Measurements from ENCODE around the gene CCNDBP1.
"Not testable (repeated sequence)": the region's sequence is repeated elsewhere in the genome, so short reads cannot be mapped to it uniquely, and the experiment has no call there.

CCNDBP1 gene

GRCh38 chr15:43214592-43215295 is 29.5 kb downstream of the CCNDBP1 start:
- no peak for DNase-seq (ENCODE audit: low read depth in 2 of 2)

GRCh38 chr15:43215961-43216360 is 30.8 kb downstream of the CCNDBP1 start:
- no peak for DNase-seq (ENCODE audit: low read depth in 2 of 2)

GRCh38 chr15:43218908-43219706 is 33.9 kb downstream of the CCNDBP1 start:
- DNase-seq (ENCODE audit: low read depth in 2 of 2): no peak

GRCh38 chr15:43219929-43220928 is 35.0 kb downstream of the CCNDBP1 start:
- no peak for DNase-seq (ENCODE audit: low read depth in 2 of 2)

- no peak for DNase-seq (ENCODE audit: low read depth in 2 of 2)
These were observed 35.8 kb downstream of the CCNDBP1 start, which contains the start of gene EPB42 for GRCh38 chr15:43220991-43221403. Gene EPB42 (minus strand): TSS chr15:43221018. CDS start chr15:43220825, 193 bp downstream.

GRCh38 chr15:43221422-43221821 is 36.2 kb downstream of the CCNDBP1 start:
- no peak for DNase-seq (ENCODE audit: low read depth in 2 of 2)

- peak in 1 of 2 donors; percentile 24 for DNase-seq (ENCODE audit: low read depth in 2 of 2)
These were observed 40.2 kb downstream of the CCNDBP1 start for GRCh38 chr15:43225201-43225949.

- DNase-seq (ENCODE audit: low read depth in 2 of 2): not testable (repeated sequence)
These were observed 40.7 kb downstream of the CCNDBP1 start for GRCh38 chr15:43225950-43226255.

- DNase-seq (ENCODE audit: low read depth in 2 of 2): no peak
These were observed 41.5 kb downstream of the CCNDBP1 start for GRCh38 chr15:43226436-43227305.

GRCh38 chr15:43229977-43230376 is 44.8 kb downstream of the CCNDBP1 start:
- DNase-seq (ENCODE audit: low read depth in 2 of 2): no peak

- no peak for DNase-seq (ENCODE audit: low read depth in 2 of 2)
These were observed 45.5 kb downstream of the CCNDBP1 start for GRCh38 chr15:43230640-43231115.

GRCh38 chr15:43232289-43232874 is 47.2 kb downstream of the CCNDBP1 start:
- no peak for DNase-seq (ENCODE audit: low read depth in 2 of 2)

GRCh38 chr15:43235536-43235935 is 50.3 kb downstream of the CCNDBP1 start:
- DNase-seq (ENCODE audit: low read depth in 2 of 2): no peak

GRCh38 chr15:43237842-43238470 is 52.8 kb downstream of the CCNDBP1 start:
- no peak for DNase-seq (ENCODE audit: low read depth in 2 of 2)

GRCh38 chr15:43238671-43239131 is 53.5 kb downstream of the CCNDBP1 start:
- DNase-seq (ENCODE audit: low read depth in 2 of 2): no peak

GRCh38 chr15:43239732-43240491 is 54.7 kb downstream of the CCNDBP1 start:
- no peak for DNase-seq (ENCODE audit: low read depth in 2 of 2)

- DNase-seq (ENCODE audit: low read depth in 2 of 2): no peak
These were observed 55.9 kb downstream of the CCNDBP1 start for GRCh38 chr15:43241100-43241499.

GRCh38 chr15:43242616-43243015 is 57.4 kb downstream of the CCNDBP1 start:
- DNase-seq (ENCODE audit: low read depth in 2 of 2): no peak
